HL-60 (cell line): ENCODE results near the gene KIF3C.

Source experiments
- CTCF ChIP-seq: IDR thresholded peaks from one replicate; pipeline ENCODE4 v1.5.1; 2011; ENCODE audit warnings: low read length, control low read depth, inconsistent platforms; ENCODE audit not compliant: insufficient read depth
- GABPA ChIP-seq: IDR thresholded peaks from 2 replicates; pipeline ENCODE4 v1.6.1; 2012; ENCODE audit warnings: low read depth
- POLR2AphosphoS5 ChIP-seq: IDR thresholded peaks from 2 replicates; pipeline ENCODE4 v1.6.1; 2012; ENCODE audit warnings: low read depth
- REST ChIP-seq: IDR thresholded peaks from 2 replicates; pipeline ENCODE4 v1.6.1; 2012; ENCODE audit warnings: low read depth; ENCODE audit not compliant: insufficient replicate concordance

GRCh38 chr2:26013668-26014067 lies 31.4 kb upstream of the KIF3C start:
- TF ChIP-seq CTCF (no peak), POLR2AphosphoS5 (no peak), REST (no peak), GABPA (no peak)
